ENCODE measurements around the gene MARVELD3.

The MARVELD3 gene

DNA sequence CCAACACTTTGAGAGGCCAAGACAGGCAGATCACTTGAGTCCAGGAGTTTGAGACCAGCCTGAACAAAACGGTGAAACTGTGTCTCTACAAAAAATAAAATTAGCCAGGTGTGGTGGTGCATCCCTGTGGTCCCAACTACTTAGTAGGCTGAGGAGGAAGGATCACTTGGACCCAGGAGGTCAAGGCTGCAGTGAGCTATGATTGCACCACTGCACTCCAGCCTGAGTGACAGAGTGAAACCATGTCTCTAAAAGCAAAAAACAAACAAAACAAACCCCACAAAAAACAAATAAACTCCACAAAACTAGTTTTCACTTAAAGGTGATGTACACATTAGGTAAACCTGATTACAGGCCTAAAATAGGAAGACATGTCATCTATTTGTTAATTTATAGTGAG, 40.3 kb downstream of the MARVELD3 start:
- no peak overlapping the region for H3K4me3 ChIP-seq (ENCODE audit: low read length)
- TF ChIP-seq, protein P1, sequence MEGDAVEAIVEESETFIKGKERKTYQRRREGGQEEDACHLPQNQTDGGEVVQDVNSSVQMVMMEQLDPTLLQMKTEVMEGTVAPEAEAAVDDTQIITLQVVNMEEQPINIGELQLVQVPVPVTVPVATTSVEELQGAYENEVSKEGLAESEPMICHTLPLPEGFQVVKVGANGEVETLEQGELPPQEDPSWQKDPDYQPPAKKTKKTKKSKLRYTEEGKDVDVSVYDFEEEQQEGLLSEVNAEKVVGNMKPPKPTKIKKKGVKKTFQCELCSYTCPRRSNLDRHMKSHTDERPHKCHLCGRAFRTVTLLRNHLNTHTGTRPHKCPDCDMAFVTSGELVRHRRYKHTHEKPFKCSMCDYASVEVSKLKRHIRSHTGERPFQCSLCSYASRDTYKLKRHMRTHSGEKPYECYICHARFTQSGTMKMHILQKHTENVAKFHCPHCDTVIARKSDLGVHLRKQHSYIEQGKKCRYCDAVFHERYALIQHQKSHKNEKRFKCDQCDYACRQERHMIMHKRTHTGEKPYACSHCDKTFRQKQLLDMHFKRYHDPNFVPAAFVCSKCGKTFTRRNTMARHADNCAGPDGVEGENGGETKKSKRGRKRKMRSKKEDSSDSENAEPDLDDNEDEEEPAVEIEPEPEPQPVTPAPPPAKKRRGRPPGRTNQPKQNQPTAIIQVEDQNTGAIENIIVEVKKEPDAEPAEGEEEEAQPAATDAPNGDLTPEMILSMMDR (conservative IDR thresholded peaks at IDR 0.05; ENCODE audit: low read length) = no peak
- no peak for DNase-seq (ENCODE audit: low read depth)

DNA sequence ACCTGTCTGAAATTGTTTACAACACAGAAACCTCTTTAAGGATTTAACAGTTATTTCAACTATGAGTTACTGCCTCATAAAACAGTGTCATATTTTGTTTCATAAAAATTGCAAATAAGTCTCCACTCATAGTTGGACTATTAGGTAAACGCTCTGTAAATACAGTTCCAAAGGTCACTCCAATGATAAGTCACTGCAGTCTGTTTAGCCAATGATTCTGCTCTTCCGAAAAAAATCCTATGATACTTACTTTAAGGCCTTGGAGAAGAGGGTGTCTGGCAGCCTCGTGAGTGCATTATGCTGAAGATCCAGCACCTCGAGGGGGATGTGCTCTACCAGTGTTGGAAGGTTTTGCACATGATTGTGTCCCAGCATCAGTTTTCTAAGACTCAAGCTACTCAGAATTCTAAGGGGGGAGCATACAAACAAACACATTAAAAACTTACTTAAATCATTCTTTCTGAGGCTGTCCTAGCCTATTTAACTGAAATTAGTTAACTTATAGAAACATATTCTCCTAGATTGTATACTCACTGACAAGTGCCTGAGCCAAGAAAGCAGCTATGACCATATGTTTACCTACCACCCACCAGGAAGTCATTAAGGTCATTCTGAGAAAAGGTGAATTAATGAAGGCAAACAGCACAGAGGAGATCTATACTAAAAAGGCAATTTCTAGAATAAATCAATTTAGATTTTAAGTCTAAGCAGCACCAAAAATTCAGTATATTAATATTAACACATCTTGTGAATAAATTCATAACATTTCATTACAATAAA, 41.1 kb downstream of the MARVELD3 start:
- TF ChIP-seq, protein P1 (conservative IDR thresholded peaks at IDR 0.05; ENCODE audit: low read length) = no peak
- H3K4me3 ChIP-seq (ENCODE audit: low read length) = no peak overlapping the region
- no peak for DNase-seq (ENCODE audit: low read depth)

DNA sequence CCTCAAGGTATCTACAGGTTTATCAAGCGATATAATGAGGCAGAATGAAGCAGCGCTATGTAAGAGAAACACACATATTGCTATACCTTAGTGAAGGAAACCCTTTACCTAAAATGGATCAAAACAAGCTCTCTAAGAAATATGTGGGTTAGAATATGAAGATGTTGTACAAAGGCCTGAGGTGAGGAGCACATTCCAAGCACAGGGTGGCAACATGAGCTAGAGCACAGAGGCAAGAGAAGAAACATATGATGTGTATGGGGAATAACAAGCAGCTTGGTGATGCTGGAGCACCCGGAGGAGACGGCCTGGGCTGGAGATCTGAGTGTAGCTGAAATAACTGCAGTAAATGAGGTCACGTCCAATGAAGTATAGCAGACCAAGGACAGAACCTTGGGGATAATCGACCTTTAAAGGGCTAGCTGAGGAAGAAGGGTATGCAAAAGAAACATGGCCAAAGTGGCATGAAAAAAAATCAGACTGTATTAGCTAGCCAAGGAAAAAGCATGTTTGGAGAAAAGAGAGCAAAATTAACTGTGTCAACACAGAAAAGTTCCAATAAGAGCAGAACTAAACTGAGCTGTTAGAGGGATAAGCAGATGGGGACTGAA, 44.0 kb downstream of the MARVELD3 start:
- H3K4me3 ChIP-seq (ENCODE audit: low read length) = no peak overlapping the region
- TF ChIP-seq, protein P1 (conservative IDR thresholded peaks at IDR 0.05; ENCODE audit: low read length) = no peak; the same call in 1 of the 2 replicates
- DNase-seq (ENCODE audit: low read depth) = no peak

DNA sequence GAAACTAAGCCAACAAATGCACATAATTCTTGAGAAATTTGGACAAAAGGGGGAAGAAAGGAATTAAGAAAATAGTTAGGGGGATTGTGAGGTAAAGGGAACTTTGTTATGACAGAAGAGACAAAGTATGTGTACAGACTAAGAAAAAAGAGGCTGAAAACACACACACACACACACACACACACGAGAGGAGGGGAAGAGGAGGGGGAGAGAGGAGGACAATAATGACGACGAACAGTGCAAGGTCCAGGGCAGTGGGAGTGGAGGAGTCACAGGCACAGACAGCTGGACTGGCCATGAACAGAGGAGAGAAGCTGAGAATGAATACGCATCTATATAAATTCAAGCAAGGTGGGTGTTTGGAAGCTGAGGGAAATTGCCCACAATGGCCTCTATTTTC, 44.6 kb downstream of the MARVELD3 start:
- no peak for DNase-seq (ENCODE audit: low read depth)
- TF ChIP-seq, protein P1 (conservative IDR thresholded peaks at IDR 0.05; ENCODE audit: low read length) = no peak
- no peak overlapping the region for H3K4me3 ChIP-seq (ENCODE audit: low read length)

DNA sequence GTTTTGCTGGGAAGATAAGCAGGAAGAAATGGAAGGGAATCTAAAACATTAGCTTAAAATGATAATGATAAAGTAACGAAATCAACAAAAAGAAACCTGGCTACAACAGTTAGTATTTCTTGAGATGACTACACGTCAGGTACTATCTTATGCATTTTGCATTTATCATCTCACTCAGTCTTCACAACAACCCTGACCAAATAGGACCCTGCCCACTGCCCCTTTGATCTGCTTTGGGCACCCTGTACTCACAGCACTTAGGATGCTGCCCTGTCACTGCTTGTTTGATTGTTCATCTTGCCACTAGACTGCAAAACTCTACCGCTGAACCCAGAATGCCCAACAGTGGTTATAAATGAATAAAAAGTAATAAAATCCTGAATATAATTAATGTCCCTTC, 45.2 kb downstream of the MARVELD3 start:
- TF ChIP-seq, protein P1 (conservative IDR thresholded peaks at IDR 0.05; ENCODE audit: low read length) = no peak
- H3K4me3 ChIP-seq (ENCODE audit: low read length) = no peak overlapping the region
- no peak for DNase-seq (ENCODE audit: low read depth)

DNA sequence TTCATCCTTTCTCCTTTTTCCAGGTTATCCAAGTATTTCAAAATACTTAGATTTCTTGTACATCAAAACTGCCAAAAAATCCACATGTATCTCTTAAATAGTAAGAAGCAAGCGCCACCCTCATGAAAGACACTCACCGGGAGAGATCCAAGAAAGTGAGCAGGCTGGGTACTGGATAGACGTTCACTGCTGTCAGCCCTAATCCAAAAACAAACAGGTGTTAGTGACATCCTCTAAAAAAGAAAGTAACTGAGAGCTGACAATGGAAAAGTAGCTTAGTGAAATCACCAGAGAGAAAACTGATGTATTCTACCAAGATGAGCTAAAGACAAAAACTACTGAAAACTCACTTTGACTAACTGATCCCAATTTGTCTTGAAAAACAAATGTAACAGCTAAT, 46.1 kb downstream of the MARVELD3 start:
- TF ChIP-seq, protein P1 (conservative IDR thresholded peaks at IDR 0.05; ENCODE audit: low read length) = no peak
- no peak for DNase-seq (ENCODE audit: low read depth)
- no peak overlapping the region for H3K4me3 ChIP-seq (ENCODE audit: low read length)

Measured in AG10803 (cell line).